Measurements from ENCODE around the gene UNC5C.

DNA sequence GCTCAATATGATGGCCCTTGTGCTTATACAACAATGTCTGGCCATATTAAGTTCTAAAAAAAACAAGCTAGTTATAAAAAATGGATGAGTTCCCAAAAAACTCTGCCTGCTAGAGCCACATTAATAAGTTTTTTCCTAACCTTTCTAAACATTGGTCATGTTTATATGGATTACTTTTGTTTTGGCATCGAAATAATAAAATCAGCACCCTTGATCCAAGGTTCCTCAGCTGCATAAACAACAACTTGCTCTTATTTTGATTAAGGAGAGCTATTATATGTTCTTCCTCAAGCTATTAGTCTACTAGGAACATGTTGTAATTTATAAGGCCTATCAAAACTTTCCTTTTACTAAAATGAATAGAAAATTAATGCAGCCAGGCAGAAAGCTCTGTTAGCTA is 48.4 kb downstream of the UNC5C start:
- TF ChIP-seq EP300 (IDR thresholded peaks at IDR 0.05) = no peak
- TF ChIP-seq, protein P1, sequence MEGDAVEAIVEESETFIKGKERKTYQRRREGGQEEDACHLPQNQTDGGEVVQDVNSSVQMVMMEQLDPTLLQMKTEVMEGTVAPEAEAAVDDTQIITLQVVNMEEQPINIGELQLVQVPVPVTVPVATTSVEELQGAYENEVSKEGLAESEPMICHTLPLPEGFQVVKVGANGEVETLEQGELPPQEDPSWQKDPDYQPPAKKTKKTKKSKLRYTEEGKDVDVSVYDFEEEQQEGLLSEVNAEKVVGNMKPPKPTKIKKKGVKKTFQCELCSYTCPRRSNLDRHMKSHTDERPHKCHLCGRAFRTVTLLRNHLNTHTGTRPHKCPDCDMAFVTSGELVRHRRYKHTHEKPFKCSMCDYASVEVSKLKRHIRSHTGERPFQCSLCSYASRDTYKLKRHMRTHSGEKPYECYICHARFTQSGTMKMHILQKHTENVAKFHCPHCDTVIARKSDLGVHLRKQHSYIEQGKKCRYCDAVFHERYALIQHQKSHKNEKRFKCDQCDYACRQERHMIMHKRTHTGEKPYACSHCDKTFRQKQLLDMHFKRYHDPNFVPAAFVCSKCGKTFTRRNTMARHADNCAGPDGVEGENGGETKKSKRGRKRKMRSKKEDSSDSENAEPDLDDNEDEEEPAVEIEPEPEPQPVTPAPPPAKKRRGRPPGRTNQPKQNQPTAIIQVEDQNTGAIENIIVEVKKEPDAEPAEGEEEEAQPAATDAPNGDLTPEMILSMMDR (IDR thresholded peaks at IDR 0.05) = no peak
